Tibial nerve (tissue), 4 donors: Measurements from ENCODE around the gene CCDC9. TPM values are rescaled to one million over a fixed set of nuclear protein-coding genes. Genes with fewer than 3 reads are reported as not detected.
"Not testable (repeated sequence)": the region's sequence is repeated elsewhere in the genome, so short reads cannot be mapped to it uniquely, and the experiment has no call there.

Source experiments
- DNase-seq, 2 donors: peaks; one replicate each; pipeline ENCODE4 v3.0.0-alpha.2; 2019; ENCODE audit warnings: low spot score in 2 of 2
- H3K27ac ChIP-seq, 4 donors: fragments of 200-600 bp; sonication (generic) in 3 of 4; one replicate each; pipeline ENCODE4 v1.5.1; 2017 to 2019; ENCODE audit warnings: mild to moderate bottlenecking in 1 of 4
- H3K27me3 ChIP-seq, 2 donors: fragments of 200-600 bp; sonication (generic) in 1 of 2; one replicate each; pipeline versions ENCODE4 v1.5.1 to v1.6.0; 2017 to 2019
- H3K36me3 ChIP-seq, 3 donors: fragments of 200-600 bp; sonication (generic); one replicate each; pipeline ENCODE4 v1.5.1; 2018 to 2019
- H3K4me1 ChIP-seq, 4 donors: fragments of 200-600 bp; sonication (generic) in 3 of 4; one replicate each; pipeline ENCODE4 v1.5.1; 2017 to 2019
- H3K4me3 ChIP-seq, 4 donors: fragments of 200-600 bp; sonication (generic) in 3 of 4; one replicate each; pipeline ENCODE4 v1.5.1; 2017 to 2019; ENCODE audit warnings: mild to moderate bottlenecking in 1 of 4, moderate library complexity in 1 of 4
- H3K9me3 ChIP-seq, 4 donors: fragments of 200-600 bp; sonication (generic) in 3 of 4; one replicate each; pipeline ENCODE4 v1.5.1; 2017 to 2019
- CTCF ChIP-seq, 5 experiments: fragments of 200-600 bp in 3 of 5; fragments of 450-650 bp in 2 of 5; sonication (generic) in 3 of 5; IDR thresholded peaks; one replicate each; pipeline ENCODE4 v1.5.1; 2016 to 2019; ENCODE audit warnings: antibody characterized with exemption in 5 of 5, mild to moderate bottlenecking in 3 of 5, moderate library complexity in 2 of 5
- EP300 ChIP-seq, 2 donors: sonication (generic); formaldehyde crosslinking; IDR thresholded peaks; one replicate each; pipeline ENCODE4 v1.6.1; 2017; ENCODE audit warnings: antibody characterized with exemption in 2 of 2, mild to moderate bottlenecking in 1 of 2
- POLR2A ChIP-seq, 2 donors: fragments of 450-650 bp; IDR thresholded peaks; one replicate each; pipeline ENCODE4 v1.6.1; 2017; ENCODE audit warnings: antibody characterized with exemption in 2 of 2, mild to moderate bottlenecking in 2 of 2, moderate library complexity in 2 of 2
- WGBS, 2 donors: methylation state at CpG; one replicate each; pipeline ENCODE4 v1.1.5; 2018; 5-methylcytosine and 5-hydroxymethylcytosine counted together
- total RNA-seq, 4 donors: library from RNA; depleted of rRNA; stranded (reverse); fragments of >200 nt; gene quantifications; one replicate each; pipeline ENCODE4 v1.1.0, GENCODE V29; 2016

The CCDC9 gene
- total RNA-seq, 4 donors from 2014 or later: 23.8 to 39.0 (median 32.7) TPM

- Histone ChIP-seq H3K9me3 (no peaks in the 10 kb centered on the region), H3K4me1 (peaks cover 0 to 35% (median 18%) of the 10 kb centered on the region in 4 donors), H3K36me3 (peaks cover 0 to 27% (median 7%) of the 10 kb centered on the region in 3 donors), H3K4me3 (peak within 1 kb of the TSS; percentile 49 to 89 (median 82)), H3K27me3 (no peaks in the 10 kb centered on the region), H3K27ac (peak within 1 kb of the TSS; percentile 93 to 100 (median 100))
- peak; percentile 98 for DNase-seq
- 0 to 1% methylated on average over 38 to 64 of the region's 72 CpGs for WGBS, 2 donors
- peak in 1 of 5 experiments; percentile 23 for TF ChIP-seq CTCF (IDR thresholded peaks at IDR 0.05)
- TF ChIP-seq POLR2A (IDR thresholded peaks at IDR 0.05): peak in 1 of 2 donors; percentile 39
- TF ChIP-seq EP300 (IDR thresholded peaks at IDR 0.05): peak in 1 of 2 donors; percentile 66
These were observed 18.0 kb downstream of the CCDC9 start, which contains the start of gene INAFM1 for GRCh38 chr19:47274071-47274890. Gene INAFM1, plus strand, starts transcription at chr19:47274885. Its CDS starts 35 bp downstream, at chr19:47274920.

- Histone ChIP-seq H3K27me3 (no peaks in the 10 kb centered on the region), H3K36me3 (peaks cover 0 to 19% (median 7%) of the 10 kb centered on the region in 3 donors), H3K27ac (peak overlapping the region in 3 of 4 donors; percentile 87 to 100 (median 99)), H3K4me3 (peak overlapping the region; percentile 16 to 89 (median 50)), H3K4me1 (peaks cover 0 to 35% (median 18%) of the 10 kb centered on the region in 4 donors), H3K9me3 (no peaks in the 10 kb centered on the region)
- TF ChIP-seq CTCF (IDR thresholded peaks at IDR 0.05) (no peak), EP300 (IDR thresholded peaks at IDR 0.05) (no peak), POLR2A (IDR thresholded peaks at IDR 0.05) (no peak)
- no peak for DNase-seq
- 3 to 8% methylated on average over 56 to 60 of the region's 82 CpGs for WGBS, 2 donors
These were observed 18.8 kb downstream of the CCDC9 start for GRCh38 chr19:47274891-47275761.

GRCh38 chr19:47275791-47276461 is 19.6 kb downstream of the CCDC9 start:
- Histone ChIP-seq H3K4me1 (peaks cover 0 to 35% (median 18%) of the 10 kb centered on the region in 4 donors), H3K4me3 (peak overlapping the region in 2 of 4 donors; percentile 16 to 89), H3K27ac (peak overlapping the region in 3 of 4 donors; percentile 29 to 100 (median 87)), H3K9me3 (no peaks in the 10 kb centered on the region), H3K27me3 (no peaks in the 10 kb centered on the region), H3K36me3 (peaks cover 0 to 16% (median under 1%) of the 10 kb centered on the region in 3 donors)
- DNase-seq: peak in 1 of 2 donors; percentile 47
- TF ChIP-seq EP300 (IDR thresholded peaks at IDR 0.05) (no peak), POLR2A (IDR thresholded peaks at IDR 0.05) (no peak), CTCF (IDR thresholded peaks at IDR 0.05) (no peak)
- WGBS, 2 donors: 52 to 55% methylated on average over 13 of the region's 13 CpGs

GRCh38 chr19:47276513-47276912 is 20.2 kb downstream of the CCDC9 start:
- not testable (repeated sequence) for H3K4me3 ChIP-seq, DNase-seq, H3K9me3 ChIP-seq, H3K27me3 ChIP-seq
- WGBS, 2 donors: 71 to 82% methylated on average over 3 of the region's 3 CpGs
- H3K27ac ChIP-seq: peak overlapping the region in 3 of 4 donors; percentile 29 to 100 (median 87)
- peaks cover 0 to 10% (median 0%) of the 10 kb centered on the region in 3 donors for H3K36me3 ChIP-seq
- peaks cover 0 to 35% (median 18%) of the 10 kb centered on the region in 4 donors for H3K4me1 ChIP-seq
